Fibroblast of skin of right biceps (primary cell): ENCODE measurements around the gene SLC2A6.

Source experiments
- DNase-seq: peaks from one replicate; pipeline ENCODE4 v3.0.0-alpha.2; 2013

The SLC2A6 gene

DNA sequence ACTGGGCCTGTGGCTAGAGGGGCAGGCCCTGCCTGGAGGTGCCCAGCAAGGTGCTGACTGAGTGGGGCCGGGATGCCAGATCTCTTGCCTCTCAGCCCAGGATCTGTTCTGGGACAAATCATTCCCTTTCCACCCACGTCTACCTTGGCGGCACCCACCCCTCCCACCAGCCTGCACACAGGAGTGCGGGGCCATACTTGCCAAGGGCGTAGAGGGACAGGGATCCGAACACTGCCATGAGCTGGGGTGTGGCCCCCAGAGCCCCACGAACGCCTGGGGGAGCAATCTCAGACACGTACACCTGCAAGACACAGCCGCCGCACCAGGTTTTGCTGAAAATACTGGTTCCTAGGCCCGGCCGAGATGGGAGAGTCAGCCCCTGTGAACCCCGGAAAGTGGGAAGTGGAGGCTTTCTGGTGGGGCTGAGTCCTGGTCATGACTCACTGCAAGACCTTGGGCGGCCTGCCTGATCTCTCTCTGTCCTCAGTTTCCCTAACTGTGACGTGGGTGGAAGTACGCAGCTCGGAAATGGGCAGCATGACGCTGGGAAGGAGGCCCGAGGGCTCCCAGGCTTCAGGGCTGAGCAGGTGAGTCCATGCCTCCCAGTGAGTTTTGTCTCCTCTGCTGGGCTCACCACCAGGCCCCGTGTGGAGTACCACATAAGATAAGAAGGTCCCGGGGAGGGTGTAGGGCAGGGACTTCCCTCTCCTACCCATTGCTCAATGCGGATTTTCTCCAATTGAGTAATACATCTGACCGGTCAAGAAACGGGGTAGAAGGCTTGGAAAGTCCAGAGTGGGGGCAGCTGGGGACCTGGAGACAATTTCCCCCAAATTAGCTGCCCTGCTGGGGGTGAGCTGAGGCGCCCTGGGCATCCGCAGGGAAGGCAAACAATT lies 2.6 kb downstream of the SLC2A6 start:
- DNase-seq, result no peak

- DNase-seq, result no peak
These were observed 3.4 kb downstream of the SLC2A6 start for GRCh38 chr9:133475292-133476012.

DNA sequence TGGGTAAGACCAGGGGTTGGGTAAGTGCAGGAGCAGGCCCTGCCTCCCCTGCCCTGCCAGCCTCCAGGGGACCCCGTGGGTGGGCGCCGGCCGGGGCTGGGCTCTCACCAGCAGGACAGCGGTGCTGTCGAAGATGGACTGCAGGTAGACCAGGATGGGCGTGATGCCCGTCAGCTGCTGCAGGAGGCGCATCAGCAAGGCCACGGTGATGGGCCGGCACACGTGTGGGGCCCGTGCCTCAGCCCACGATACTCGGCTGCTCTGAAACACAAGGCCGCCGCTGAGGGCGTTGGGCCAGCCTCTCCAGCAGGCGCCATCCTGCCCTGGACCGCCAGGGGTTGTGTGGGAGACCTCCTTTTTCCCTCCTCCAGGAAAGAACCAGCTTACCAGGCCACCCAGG lies 4.0 kb downstream of the SLC2A6 start:
- no peak for DNase-seq

DNA sequence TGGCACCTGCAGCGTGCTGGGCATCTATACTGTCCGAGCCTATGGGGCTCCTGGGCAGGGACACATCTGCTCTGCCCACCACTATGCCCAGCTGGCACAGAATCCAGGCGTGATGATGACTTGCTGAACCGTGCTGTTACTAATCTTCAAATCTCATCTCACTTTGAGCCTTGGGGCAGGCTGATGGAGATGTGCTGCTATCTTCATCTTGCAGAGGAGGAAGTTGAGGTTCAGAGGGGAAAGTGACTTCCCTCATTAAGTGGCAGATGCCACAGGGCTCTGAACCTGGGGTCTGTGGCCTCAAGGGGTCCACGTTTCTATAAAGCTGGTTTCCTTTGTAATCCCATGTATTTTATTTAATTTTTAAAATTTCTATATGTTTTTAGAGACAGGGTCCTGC lies 4.7 kb downstream of the SLC2A6 start:
- DNase-seq, result no peak

DNA sequence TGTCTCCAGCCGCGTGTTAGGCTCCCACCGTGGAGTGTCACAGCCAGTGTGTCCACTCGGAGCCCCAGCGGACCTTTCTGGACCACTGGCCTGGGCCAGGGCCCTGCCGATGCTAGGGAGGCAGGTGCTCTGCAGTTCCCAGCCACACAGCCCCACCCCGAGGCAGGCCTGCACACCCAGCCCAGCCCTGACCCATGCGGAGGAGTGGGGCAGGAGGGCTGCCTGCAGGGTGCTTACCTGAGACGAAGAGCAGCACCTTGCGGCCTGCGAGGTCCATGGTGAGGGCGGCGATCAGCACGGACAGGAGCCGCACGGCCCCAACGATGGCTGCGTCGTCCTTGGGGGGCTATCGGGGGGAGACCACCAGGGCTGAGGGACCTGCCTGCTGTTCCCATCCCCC lies 5.2 kb downstream of the SLC2A6 start:
- no peak for DNase-seq

DNA sequence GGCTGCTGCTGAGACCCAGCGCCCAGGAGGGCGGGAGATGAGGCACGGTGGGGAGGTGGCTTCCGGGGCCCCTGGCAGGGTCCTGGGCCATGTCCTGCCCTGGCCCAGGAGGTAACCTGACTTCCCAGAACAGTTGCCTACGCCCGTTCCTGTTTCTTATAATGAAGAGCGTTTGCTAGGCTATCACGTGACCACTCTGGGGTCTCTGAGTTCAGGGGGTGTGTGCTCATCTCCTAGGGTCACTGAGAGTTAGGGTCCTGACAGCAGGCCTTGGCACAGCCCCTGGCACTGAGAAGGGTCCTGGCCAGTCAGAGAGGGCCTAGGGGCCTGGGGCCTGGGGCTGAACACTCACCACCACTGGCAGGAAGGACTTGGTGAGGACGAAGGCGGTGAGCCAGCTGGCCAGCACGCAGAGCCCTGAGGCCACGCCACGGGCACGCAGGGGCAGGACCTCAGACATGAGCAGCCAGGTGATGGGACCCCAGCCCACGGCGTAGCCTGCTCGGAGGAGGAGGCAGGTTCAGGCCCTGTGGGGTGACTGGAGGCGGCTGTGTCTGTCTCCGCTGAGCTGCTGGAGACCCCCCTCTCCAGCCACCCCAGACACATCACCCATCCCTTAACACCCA lies 6.0 kb downstream of the SLC2A6 start:
- DNase-seq, result no peak

- no peak for DNase-seq
These were observed 6.6 kb downstream of the SLC2A6 start for GRCh38 chr9:133472277-133472645.

GRCh38 chr9:133471551-133472276 lies 7.2 kb downstream of the SLC2A6 start:
- DNase-seq, result no peak

- DNase-seq, result no peak
These were observed 7.9 kb downstream of the SLC2A6 start for GRCh38 chr9:133470988-133471387.

GRCh38 chr9:133470427-133470924 lies 8.4 kb downstream of the SLC2A6 start:
- DNase-seq, result no peak

DNA sequence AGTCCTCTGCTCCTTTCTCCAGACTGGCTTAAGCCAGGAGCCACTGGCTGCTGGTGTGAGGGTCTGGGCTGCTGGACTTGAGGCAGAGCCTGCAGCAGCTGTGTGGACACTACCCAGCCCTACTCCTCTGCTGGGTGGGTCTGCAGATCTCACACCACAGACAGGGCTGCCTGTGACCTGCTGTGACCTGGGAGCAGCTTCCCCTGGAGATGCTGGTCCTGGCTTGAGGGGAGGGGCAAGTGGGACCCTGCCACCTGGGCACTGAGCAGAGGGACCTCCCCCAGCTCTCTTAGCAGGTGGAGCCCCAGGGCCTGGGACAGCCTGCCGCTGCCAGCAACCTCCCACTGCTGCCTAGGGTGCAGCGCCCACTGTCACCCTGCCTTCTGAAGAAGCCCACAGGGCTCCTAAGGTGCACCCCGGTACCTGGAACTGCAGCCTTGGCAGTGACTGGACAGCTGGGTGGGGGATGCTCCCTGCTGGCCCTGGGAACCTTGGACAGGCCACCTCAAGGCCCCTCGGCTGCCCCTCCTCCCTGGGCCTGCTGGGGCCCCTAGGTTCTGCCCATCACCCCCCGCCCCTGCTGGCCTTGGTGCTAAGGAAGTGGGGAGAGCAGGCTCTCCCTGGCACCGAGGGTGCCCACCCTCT lies 10.0 kb downstream of the SLC2A6 start:
- DNase-seq, result no peak

- DNase-seq, result no peak
These were observed 10.5 kb downstream of the SLC2A6 start for GRCh38 chr9:133468374-133468773.

GRCh38 chr9:133467101-133467500 lies 11.8 kb downstream of the SLC2A6 start:
- no peak for DNase-seq

DNA sequence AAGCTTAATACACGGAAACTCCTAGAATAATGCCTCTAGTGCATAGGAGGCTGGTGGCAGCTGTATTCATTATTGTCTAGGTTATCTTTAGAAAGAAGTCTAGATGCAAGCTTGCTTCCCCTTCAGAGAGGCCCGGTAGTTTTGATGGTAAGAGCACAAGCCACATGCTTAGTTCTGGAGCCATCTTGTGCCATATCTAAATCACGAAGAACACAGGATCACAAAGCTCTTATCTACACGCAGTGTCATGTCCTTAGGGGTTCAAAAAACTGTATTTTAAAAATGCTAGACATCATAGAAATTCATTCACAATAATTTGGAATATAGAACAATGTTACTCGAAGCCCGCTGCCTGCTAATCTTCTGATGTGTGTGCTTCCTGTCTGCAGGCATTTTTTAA lies 12.9 kb downstream of the SLC2A6 start:
- DNase-seq, result no peak

- DNase-seq, result no peak
These were observed 14.3 kb downstream of the SLC2A6 start for GRCh38 chr9:133464638-133465037.

DNA sequence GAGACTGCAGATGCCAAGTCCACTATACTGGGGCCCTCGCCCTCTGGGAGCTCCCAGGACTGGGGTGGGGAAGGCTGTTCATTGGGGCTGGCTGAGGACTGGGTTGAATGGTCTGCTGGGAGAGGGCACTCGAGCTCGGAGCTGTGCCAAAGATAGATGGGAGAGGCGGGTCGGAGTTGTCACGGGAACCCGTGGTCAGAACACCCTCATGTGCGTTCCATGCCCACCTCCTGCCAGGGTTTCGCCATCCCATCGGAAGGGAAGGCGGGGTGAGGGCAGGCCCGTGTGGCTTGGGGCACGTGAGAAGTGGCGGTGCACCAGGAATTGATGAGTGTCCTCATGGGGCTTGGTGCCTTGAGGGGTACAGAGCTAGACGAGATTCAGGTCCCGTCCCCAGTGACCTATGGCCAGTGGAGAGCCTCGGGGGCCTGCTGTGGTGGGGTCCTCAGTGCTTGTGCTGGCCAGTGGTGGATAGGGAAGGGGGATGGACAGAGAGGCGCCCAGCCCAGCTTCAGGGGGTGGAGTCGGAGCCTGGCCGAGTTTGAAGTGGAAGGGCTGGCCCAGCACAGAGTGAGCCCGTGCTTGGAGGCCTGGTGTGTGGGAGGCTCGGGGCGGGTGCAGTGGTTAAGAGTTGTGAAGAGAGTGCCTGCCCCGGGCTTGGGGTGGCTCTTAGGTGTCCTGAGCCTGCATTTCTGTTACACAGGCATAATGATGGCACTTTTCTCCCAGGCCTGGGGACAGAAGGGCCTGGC lies 14.9 kb downstream of the SLC2A6 start:
- DNase-seq, result no peak

DNA sequence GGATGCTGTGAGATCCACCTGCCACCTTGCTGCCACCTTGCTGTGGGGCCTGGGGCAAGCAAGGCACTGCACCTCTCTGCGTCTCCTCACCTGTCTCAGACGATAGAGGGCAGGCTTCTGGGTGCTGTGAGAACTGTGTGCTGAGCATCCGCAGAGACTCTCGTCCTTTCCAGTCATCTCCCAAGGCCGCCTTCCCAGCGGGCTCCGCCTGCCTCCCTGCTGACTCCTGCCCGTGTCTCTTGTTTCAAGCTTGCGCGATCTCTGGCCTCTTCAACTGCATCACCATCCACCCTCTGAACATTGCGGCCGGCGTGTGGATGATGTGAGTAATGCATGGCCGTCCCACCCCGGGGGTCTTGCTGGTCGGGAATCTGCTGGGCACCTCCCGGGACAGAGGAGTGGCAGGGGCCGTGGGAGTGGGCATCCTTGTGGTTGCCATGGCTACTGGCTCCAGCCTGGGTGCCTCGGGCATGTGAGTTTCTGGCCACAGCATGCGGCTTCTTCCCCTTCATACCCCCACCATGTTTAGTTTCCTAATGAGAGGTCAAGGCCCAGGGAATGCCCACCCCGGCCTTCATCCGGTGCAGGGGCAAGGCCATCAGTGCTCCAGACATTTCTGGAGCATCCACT lies 15.6 kb downstream of the SLC2A6 start:
- DNase-seq, result no peak

DNA sequence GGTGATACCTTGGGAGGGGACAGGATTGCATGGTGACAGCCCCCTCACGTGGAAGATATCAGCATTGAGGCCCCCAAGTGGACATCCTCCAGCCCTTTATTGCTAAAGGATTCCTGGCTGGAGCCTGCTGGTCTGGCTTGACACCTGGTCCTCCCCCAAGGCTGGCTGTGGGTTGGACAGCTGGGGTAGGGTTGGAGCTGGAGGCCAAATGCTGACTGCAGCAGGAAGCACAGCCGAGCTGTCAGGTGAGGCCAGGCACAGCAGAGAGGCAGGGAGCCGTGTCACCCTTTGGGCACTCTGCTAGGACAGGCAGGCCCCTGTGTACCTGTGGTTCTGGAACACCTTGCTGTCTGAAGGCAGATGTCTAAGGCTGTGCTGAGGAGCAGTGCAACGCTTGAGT lies 16.9 kb downstream of the SLC2A6 start:
- DNase-seq, result no peak

- no peak for DNase-seq
These were observed 18.3 kb downstream of the SLC2A6 start for GRCh38 chr9:133460405-133461175.
